Endothelial cell (in vitro differentiated cells): Measurements from ENCODE around the gene LDLRAP1. TPM values are rescaled to one million over a fixed set of nuclear protein-coding genes. Genes with fewer than 3 reads are reported as not detected.

ENCODE experiments used
- DNase-seq: peaks from one replicate; pipeline ENCODE4 v3.0.0; 2021; ENCODE audit warnings: low spot score
- H3K27ac Mint-ChIP-seq: one replicate; pipeline ENCODE4 v1.8.0; 2021; ENCODE audit warnings: mixed read lengths, inconsistent platforms; ENCODE audit not compliant: unreplicated experiment
- H3K27me3 Mint-ChIP-seq: one replicate; pipeline ENCODE4 v1.8.0; 2021; ENCODE audit warnings: mild to moderate bottlenecking, moderate library complexity, mixed read lengths, inconsistent platforms; ENCODE audit not compliant: unreplicated experiment
- H3K36me3 Mint-ChIP-seq: one replicate; pipeline ENCODE4 v1.8.0; 2021; ENCODE audit warnings: mild to moderate bottlenecking, low read depth, mixed read lengths, inconsistent platforms; ENCODE audit not compliant: unreplicated experiment
- H3K4me1 Mint-ChIP-seq: one replicate; pipeline ENCODE4 v1.8.0; 2021; ENCODE audit warnings: mild to moderate bottlenecking, mixed read lengths, inconsistent platforms; ENCODE audit not compliant: unreplicated experiment
- H3K4me3 Mint-ChIP-seq: one replicate; pipeline ENCODE4 v1.8.0; 2021; ENCODE audit warnings: mild to moderate bottlenecking, mixed read lengths, inconsistent platforms; ENCODE audit not compliant: unreplicated experiment
- H3K9me3 Mint-ChIP-seq: one replicate; pipeline ENCODE4 v1.8.0; 2021; ENCODE audit warnings: mixed read lengths, inconsistent platforms; ENCODE audit not compliant: unreplicated experiment
- CTCF ChIP-seq: fragments of 200-600 bp; sonication (generic); IDR thresholded peaks from one replicate; pipeline ENCODE4 v1.5.0; 2021; ENCODE audit warnings: antibody characterized with exemption; ENCODE audit not compliant: unreplicated experiment
- total RNA-seq: library from RNA; stranded (reverse); fragmentation: NEBNext Ultra II Directional; extraction: Animal tissue kit (Norgen Biotek cat#: 25700); gene quantifications from one replicate; pipeline ENCODE4 v1.2.1, GENCODE V29; 2021; ENCODE audit not compliant: unreplicated experiment

LDLRAP1 gene
- total RNA-seq, 1 donor from 2014 or later, result 23.5 TPM

- Mint-ChIP-seq H3K4me3 (no peak overlapping the region), H3K36me3 (peaks cover 4% of the 10 kb centered on the region), H3K27me3 (peaks cover 13% of the 10 kb centered on the region), H3K9me3 (no peaks in the 10 kb centered on the region), H3K27ac (no peak overlapping the region), H3K4me1 (peaks cover 30% of the 10 kb centered on the region)
- DNase-seq, result no peak
- no peak for TF ChIP-seq CTCF
Observed at GRCh38 chr1:25616987-25617624, 73.7 kb downstream of the LDLRAP1 start.

GRCh38 chr1:25617625-25618432 is 74.4 kb downstream of the LDLRAP1 start:
- H3K27ac Mint-ChIP-seq, result peak overlapping the region; percentile 50
- peaks cover 4% of the 10 kb centered on the region for H3K36me3 Mint-ChIP-seq
- no peaks in the 10 kb centered on the region for H3K9me3 Mint-ChIP-seq
- H3K4me3 Mint-ChIP-seq, result peak overlapping the region; percentile 92
- H3K4me1 Mint-ChIP-seq, result peaks cover 30% of the 10 kb centered on the region
- no peak for TF ChIP-seq CTCF
- H3K27me3 Mint-ChIP-seq, result peaks cover 13% of the 10 kb centered on the region
- peak; percentile 44 for DNase-seq

- H3K27me3 Mint-ChIP-seq, result peaks cover 13% of the 10 kb centered on the region
- peaks cover 30% of the 10 kb centered on the region for H3K4me1 Mint-ChIP-seq
- H3K9me3 Mint-ChIP-seq, result no peaks in the 10 kb centered on the region
- H3K27ac Mint-ChIP-seq, result peak overlapping the region; percentile 50
- no peak for DNase-seq
- TF ChIP-seq CTCF, result no peak
- H3K36me3 Mint-ChIP-seq, result peaks cover 4% of the 10 kb centered on the region
- H3K4me3 Mint-ChIP-seq, result peak overlapping the region; percentile 92
Observed at GRCh38 chr1:25618433-25618808, 75.0 kb downstream of the LDLRAP1 start.

Other genes starting within 250 kb of the LDLRAP1 start
- 108 TPM for gene TMEM50A, start 205.3 kb upstream of the LDLRAP1 start, total RNA-seq
- gene RHCE, start 122.8 kb upstream of the LDLRAP1 start, total RNA-seq, result 2.4 TPM
- gene MACO1, start 112.7 kb upstream of the LDLRAP1 start, total RNA-seq, result 35.9 TPM
- 29.1 TPM for gene MAN1C1, start 73.2 kb downstream of the LDLRAP1 start, total RNA-seq